A549 (cell line): ENCODE measurements around the gene CACNG5. TPM values are rescaled to one million over a fixed set of nuclear protein-coding genes. Genes with fewer than 3 reads are reported as not detected.

Experiments used
- ATAC-seq, 2 experiments: fragments of 200-7000 bp in 1 of 2; fragments of >200 bp in 1 of 2; cut with Nextera tagmentation in 1 of 2; cut with Tn5 transposase in 1 of 2; 3 replicates each; pipeline versions ENCODE4 v1.8.0 to v1.9.1; 2018 to 2020; ENCODE audit warnings: mild to moderate bottlenecking in 1 of 2, moderate library complexity in 1 of 2
- CTCF ChIA-PET: fragments of 300-600 bp; sonication (Branson Sonifier 250); formaldehyde crosslinking; extraction: SDS; loops from one replicate; lab custom pipeline; 2021; ENCODE audit warnings: antibody characterized with exemption, inconsistent platforms; lab: Yijun Ruan, JAX
- POLR2A ChIA-PET: fragments of 350-600 bp; formaldehyde crosslinking; extraction: SDS; loops from one replicate; lab custom pipeline; 2021; ENCODE audit warnings: antibody characterized with exemption, inconsistent platforms; lab: Yijun Ruan, JAX
- DNase-seq, 2 experiments: peaks; one replicate each; pipeline versions ENCODE4 v3.0.0 to v3.0.0-alpha.2; 2011 to 2016; ENCODE audit warnings: low read depth in 1 of 2, low spot score in 1 of 2
- FAIRE-seq: peaks from 2 replicates; lab custom pipeline; 2011; peaks lifted over from hg19 to GRCh38; lab: Jason Lieb, UNC
- H3K27ac ChIP-seq, 2 experiments: fragments of >200 bp; sonication (Bioruptor Twin); formaldehyde crosslinking; 3 replicates each; pipeline ENCODE4 v1.5.1; 2016 to 2017
- H3K4me1 ChIP-seq: fragments of >200 bp; sonication (Bioruptor Twin); formaldehyde crosslinking; 3 replicates; pipeline ENCODE4 v1.6.1; 2016
- H3K4me2 ChIP-seq: fragments of >200 bp; sonication (Bioruptor Twin); formaldehyde crosslinking; 3 replicates; pipeline ENCODE4 v1.6.1; 2016
- H3K4me3 ChIP-seq: fragments of >200 bp; sonication (Bioruptor Twin); formaldehyde crosslinking; 3 replicates; pipeline ENCODE4 v1.5.1; 2016
- H3K9me3 ChIP-seq: fragments of >200 bp; sonication (Bioruptor Twin); formaldehyde crosslinking; 3 replicates; pipeline ENCODE4 v1.6.1; 2016
- CBX2 ChIP-seq: fragments of 200-600 bp; sonication (generic); IDR thresholded peaks from 2 replicates; pipeline ENCODE4 v1.6.1; 2016; ENCODE audit warnings: low read depth, mild to moderate bottlenecking, borderline replicate concordance
- CHD2 ChIP-seq: fragments of 150-350 bp; IDR thresholded peaks from 2 replicates; pipeline ENCODE4 v1.6.1; 2014; ENCODE audit warnings: low read length; ENCODE audit not compliant: partially characterized antibody
- CHD4 ChIP-seq: fragments of 200-600 bp; sonication (generic); IDR thresholded peaks from 2 replicates; pipeline ENCODE4 v1.6.1; 2016; ENCODE audit warnings: antibody characterized with exemption, mild to moderate bottlenecking, borderline replicate concordance
- EHMT2 ChIP-seq: fragments of 200-600 bp; sonication (generic); IDR thresholded peaks from 2 replicates; pipeline ENCODE4 v1.6.1; 2016; ENCODE audit warnings: antibody characterized with exemption, low read depth, mild to moderate bottlenecking, moderate library complexity
- ELK1 ChIP-seq: fragments of 150-350 bp; IDR thresholded peaks from 2 replicates; pipeline ENCODE4 v1.6.1; 2014; ENCODE audit warnings: low read depth, mild to moderate bottlenecking, low read length
- ESRRA ChIP-seq: fragments of 150-350 bp; IDR thresholded peaks from 2 replicates; pipeline ENCODE4 v1.6.1; 2014; ENCODE audit warnings: mild to moderate bottlenecking, low read length, borderline replicate concordance
- FOSB ChIP-seq: fragments of 250-450 bp; sonication (Bioruptor Pico); IDR thresholded peaks from 2 replicates; pipeline ENCODE4 v1.5.0; 2020; ENCODE audit warnings: mild to moderate bottlenecking, moderate library complexity
- FOSL2 ChIP-seq, 2 experiments: fragments of 450-650 bp in 1 of 2; fragments of >200 bp in 1 of 2; sonication (Bioruptor Twin) in 1 of 2; formaldehyde crosslinking; IDR thresholded peaks; 2 replicates each; pipeline versions ENCODE4 v1.5.0 to v1.6.1; 2016 to 2020; ENCODE audit warnings: mild to moderate bottlenecking in 1 of 2, moderate library complexity in 1 of 2
- HEYL ChIP-seq: fragments of 250-450 bp; sonication (Bioruptor Pico); IDR thresholded peaks from 2 replicates; pipeline ENCODE4 v1.8.0; 2021; ENCODE audit warnings: mild to moderate bottlenecking, moderate library complexity
- HOXB13 ChIP-seq: fragments of 250-450 bp; sonication (Bioruptor Pico); IDR thresholded peaks from 2 replicates; pipeline ENCODE4 v1.5.0; 2020; ENCODE audit warnings: low read depth, mild to moderate bottlenecking, moderate library complexity
- HOXB5 ChIP-seq: fragments of 250-450 bp; sonication (Bioruptor Pico); IDR thresholded peaks from 2 replicates; pipeline ENCODE4 v1.5.0; 2020; ENCODE audit warnings: mild to moderate bottlenecking, moderate library complexity
- JUN ChIP-seq, 2 experiments: fragments of >200 bp; sonication (Bioruptor Twin); formaldehyde crosslinking; IDR thresholded peaks; 2 replicates in 1 of 2; 3 replicates in 1 of 2; pipeline ENCODE4 v1.6.1; 2016 to 2017
- JUNB ChIP-seq: fragments of >200 bp; sonication (Bioruptor Twin); formaldehyde crosslinking; IDR thresholded peaks from 2 replicates; pipeline ENCODE4 v1.6.1; 2016
- KDM1A ChIP-seq: fragments of 200-600 bp; sonication (generic); IDR thresholded peaks from 2 replicates; pipeline ENCODE4 v1.6.1; 2016; ENCODE audit warnings: low read depth, mild to moderate bottlenecking
- MAFK ChIP-seq: fragments of 450-650 bp; IDR thresholded peaks from 2 replicates; pipeline ENCODE4 v1.6.1; 2014; ENCODE audit not compliant: partially characterized antibody
- NFE2L2 ChIP-seq: fragments of 150-350 bp; conservative IDR thresholded peaks from 2 replicates; pipeline ENCODE4 v1.6.1; 2014; ENCODE audit warnings: low read length
- NR3C1 ChIP-seq: fragments of >200 bp; sonication (Bioruptor Twin); formaldehyde crosslinking; IDR thresholded peaks from 3 replicates; pipeline ENCODE4 v1.6.1; 2017
- POLR2A ChIP-seq: IDR thresholded peaks from 2 replicates; pipeline ENCODE4 v1.6.1; 2012; ENCODE audit warnings: mild to moderate bottlenecking, low read length
- POLR2AphosphoS2 ChIP-seq: conservative IDR thresholded peaks from 2 replicates; pipeline ENCODE4 v1.6.1; 2012; ENCODE audit warnings: low read length, improper control_type of control experiment, inconsistent platforms
- RFX5 ChIP-seq: fragments of 450-650 bp; IDR thresholded peaks from 2 replicates; pipeline ENCODE4 v1.7.1; 2014; ENCODE audit warnings: antibody characterized with exemption, mild to moderate bottlenecking, moderate library complexity
- TFCP2L1 ChIP-seq: fragments of 250-450 bp; sonication (Bioruptor Pico); IDR thresholded peaks from 2 replicates; pipeline ENCODE4 v1.5.0; 2021; ENCODE audit warnings: mild to moderate bottlenecking
- ZNF302 ChIP-seq: fragments of 250-450 bp; sonication (Bioruptor Pico); IDR thresholded peaks from 2 replicates; pipeline ENCODE4 v1.9.0; 2021; ENCODE audit warnings: inconsistent platforms, mild to moderate bottlenecking, moderate library complexity
- ZSCAN20 ChIP-seq: fragments of 250-450 bp; sonication (Bioruptor Pico); IDR thresholded peaks from 2 replicates; pipeline ENCODE4 v1.8.0; 2022; ENCODE audit warnings: mild to moderate bottlenecking, moderate library complexity
- WGBS: methylation state at CpG from one replicate; pipeline ENCODE4 v1.1.6; 2017; ENCODE audit errors: missing lambda C conversion rate; 5-methylcytosine and 5-hydroxymethylcytosine counted together
- polyA plus RNA-seq, 4 experiments: library from polyadenylated mRNA; depleted of rRNA in 3 of 4; stranded (reverse); fragments of >200 nt; fragmentation: RNase III in 1 of 4; extraction: RNeasy Plus Mini Kit Qiagen cat#74134 plus additional on column Dnase treatment in 1 of 4; gene quantifications; 2 replicates in 3 of 4; 3 replicates in 1 of 4; pipeline ENCODE4 v1.2.3, GENCODE V29; 2011 to 2017
- TF ChIP-seq, protein P1 (sequence below): IDR thresholded peaks from 2 replicates; pipeline ENCODE4 v1.6.1; 2012; ENCODE audit warnings: low read depth, borderline replicate concordance
- TF ChIP-seq, protein P2 (sequence below): fragments of 250-450 bp; sonication (Bioruptor Pico); IDR thresholded peaks from 2 replicates; pipeline ENCODE4 v1.5.0; 2021; ENCODE audit warnings: mild to moderate bottlenecking, moderate library complexity, borderline replicate concordance
- TF ChIP-seq, protein P3 (sequence below): fragments of 450-650 bp; IDR thresholded peaks from 2 replicates; pipeline ENCODE4 v1.6.1; 2014; ENCODE audit warnings: antibody characterized with exemption
- TF ChIP-seq, protein P4 (sequence below): fragments of >200 bp; sonication (Bioruptor Twin); formaldehyde crosslinking; IDR thresholded peaks from 3 replicates; pipeline ENCODE4 v1.5.1; 2016
- TF ChIP-seq, protein P5 (sequence below): fragments of 250-450 bp; sonication (Bioruptor Pico); IDR thresholded peaks from 2 replicates; pipeline ENCODE4 v1.5.0; 2020; ENCODE audit warnings: low read depth, mild to moderate bottlenecking, moderate library complexity

Gene CACNG5
- polyA plus RNA-seq, 2 of the 4 experiments (the other 2 are of a cell fraction) = 0.09 TPM; not detected in 1

GRCh38 chr17:66849032-66849655 is 14.2 kb downstream of the CACNG5 start:
- POLR2A ChIA-PET = no interaction called here
- no peak overlapping the region for H3K4me3 ChIP-seq
- H3K4me1 ChIP-seq = no peaks in the 10 kb centered on the region
- FAIRE-seq (no peak), ATAC-seq (no peak), DNase-seq (no peak)
- CTCF ChIA-PET = no interaction called here
- 51% methylated on average over 10 of the region's 14 CpGs for WGBS
- H3K27ac ChIP-seq = no peak overlapping the region
- TF ChIP-seq NFE2L2 (no peak), KDM1A (no peak), ZNF302 (CRISPR knock-in tag) (no peak), POLR2AphosphoS2 (no peak), CHD2 (no peak), CHD4 (no peak), TFCP2L1 (CRISPR knock-in tag) (no peak), RFX5 (no peak), POLR2A (no peak), ZSCAN20 (CRISPR knock-in tag) (no peak), CBX2 (no peak), HOXB5 (CRISPR knock-in tag) (no peak), FOSB (CRISPR knock-in tag) (no peak)
- TF ChIP-seq, protein P1, sequence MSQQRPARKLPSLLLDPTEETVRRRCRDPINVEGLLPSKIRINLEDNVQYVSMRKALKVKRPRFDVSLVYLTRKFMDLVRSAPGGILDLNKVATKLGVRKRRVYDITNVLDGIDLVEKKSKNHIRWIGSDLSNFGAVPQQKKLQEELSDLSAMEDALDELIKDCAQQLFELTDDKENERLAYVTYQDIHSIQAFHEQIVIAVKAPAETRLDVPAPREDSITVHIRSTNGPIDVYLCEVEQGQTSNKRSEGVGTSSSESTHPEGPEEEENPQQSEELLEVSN = no peak
- TF ChIP-seq, protein P2, sequence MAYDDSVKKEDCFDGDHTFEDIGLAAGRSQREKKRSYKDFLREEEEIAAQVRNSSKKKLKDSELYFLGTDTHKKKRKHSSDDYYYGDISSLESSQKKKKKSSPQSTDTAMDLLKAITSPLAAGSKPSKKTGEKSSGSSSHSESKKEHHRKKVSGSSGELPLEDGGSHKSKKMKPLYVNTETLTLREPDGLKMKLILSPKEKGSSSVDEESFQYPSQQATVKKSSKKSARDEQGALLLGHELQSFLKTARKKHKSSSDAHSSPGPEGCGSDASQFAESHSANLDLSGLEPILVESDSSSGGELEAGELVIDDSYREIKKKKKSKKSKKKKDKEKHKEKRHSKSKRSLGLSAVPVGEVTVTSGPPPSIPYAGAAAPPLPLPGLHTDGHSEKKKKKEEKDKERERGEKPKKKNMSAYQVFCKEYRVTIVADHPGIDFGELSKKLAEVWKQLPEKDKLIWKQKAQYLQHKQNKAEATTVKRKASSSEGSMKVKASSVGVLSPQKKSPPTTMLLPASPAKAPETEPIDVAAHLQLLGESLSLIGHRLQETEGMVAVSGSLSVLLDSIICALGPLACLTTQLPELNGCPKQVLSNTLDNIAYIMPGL (CRISPR knock-in tag) = no peak
- TF ChIP-seq, protein P3, sequence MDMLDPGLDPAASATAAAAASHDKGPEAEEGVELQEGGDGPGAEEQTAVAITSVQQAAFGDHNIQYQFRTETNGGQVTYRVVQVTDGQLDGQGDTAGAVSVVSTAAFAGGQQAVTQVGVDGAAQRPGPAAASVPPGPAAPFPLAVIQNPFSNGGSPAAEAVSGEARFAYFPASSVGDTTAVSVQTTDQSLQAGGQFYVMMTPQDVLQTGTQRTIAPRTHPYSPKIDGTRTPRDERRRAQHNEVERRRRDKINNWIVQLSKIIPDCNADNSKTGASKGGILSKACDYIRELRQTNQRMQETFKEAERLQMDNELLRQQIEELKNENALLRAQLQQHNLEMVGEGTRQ = no peak
- TF ChIP-seq, protein P4, sequence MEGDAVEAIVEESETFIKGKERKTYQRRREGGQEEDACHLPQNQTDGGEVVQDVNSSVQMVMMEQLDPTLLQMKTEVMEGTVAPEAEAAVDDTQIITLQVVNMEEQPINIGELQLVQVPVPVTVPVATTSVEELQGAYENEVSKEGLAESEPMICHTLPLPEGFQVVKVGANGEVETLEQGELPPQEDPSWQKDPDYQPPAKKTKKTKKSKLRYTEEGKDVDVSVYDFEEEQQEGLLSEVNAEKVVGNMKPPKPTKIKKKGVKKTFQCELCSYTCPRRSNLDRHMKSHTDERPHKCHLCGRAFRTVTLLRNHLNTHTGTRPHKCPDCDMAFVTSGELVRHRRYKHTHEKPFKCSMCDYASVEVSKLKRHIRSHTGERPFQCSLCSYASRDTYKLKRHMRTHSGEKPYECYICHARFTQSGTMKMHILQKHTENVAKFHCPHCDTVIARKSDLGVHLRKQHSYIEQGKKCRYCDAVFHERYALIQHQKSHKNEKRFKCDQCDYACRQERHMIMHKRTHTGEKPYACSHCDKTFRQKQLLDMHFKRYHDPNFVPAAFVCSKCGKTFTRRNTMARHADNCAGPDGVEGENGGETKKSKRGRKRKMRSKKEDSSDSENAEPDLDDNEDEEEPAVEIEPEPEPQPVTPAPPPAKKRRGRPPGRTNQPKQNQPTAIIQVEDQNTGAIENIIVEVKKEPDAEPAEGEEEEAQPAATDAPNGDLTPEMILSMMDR = no peak
- peaks cover 16% of the 10 kb centered on the region; the same call in 2 of the 3 replicates for H3K9me3 ChIP-seq
- H3K4me2 ChIP-seq = no peak overlapping the region

GRCh38 chr17:66849851-66850580 is 15.1 kb downstream of the CACNG5 start:
- Histone ChIP-seq H3K27ac (no peak overlapping the region), H3K9me3 (peaks cover 22% of the 10 kb centered on the region; the same call in 2 of the 3 replicates), H3K4me3 (no peak overlapping the region), H3K4me2 (no peak overlapping the region), H3K4me1 (no peaks in the 10 kb centered on the region)
- 37% methylated on average over 4 of the region's 4 CpGs for WGBS
- ChIA-PET POLR2A (no interaction called here), CTCF (interaction anchor here (1.4 to 1.7 kb wide), 2 partner anchors 14 to 56 kb away, joined by 3 read pairs; no protein-coding TSS in a partner anchor)
- FAIRE-seq (no peak), DNase-seq (no peak), ATAC-seq (no peak)
- TF ChIP-seq ESRRA (no peak), MAFK (no peak), ELK1 (no peak), NR3C1 (no peak), FOSL2 (IDR thresholded peaks at IDR 0.05) (no peak), FOSL2 (CRISPR knock-in tag; IDR thresholded peaks at IDR 0.05) (no peak), HOXB13 (CRISPR knock-in tag) (no peak), EHMT2 (no peak), CHD4 (no peak), HEYL (CRISPR knock-in tag) (no peak), JUN (IDR thresholded peaks at IDR 0.05) (no peak), JUNB (no peak)
- TF ChIP-seq, protein P2 (CRISPR knock-in tag) = no peak
- TF ChIP-seq, protein P5, sequence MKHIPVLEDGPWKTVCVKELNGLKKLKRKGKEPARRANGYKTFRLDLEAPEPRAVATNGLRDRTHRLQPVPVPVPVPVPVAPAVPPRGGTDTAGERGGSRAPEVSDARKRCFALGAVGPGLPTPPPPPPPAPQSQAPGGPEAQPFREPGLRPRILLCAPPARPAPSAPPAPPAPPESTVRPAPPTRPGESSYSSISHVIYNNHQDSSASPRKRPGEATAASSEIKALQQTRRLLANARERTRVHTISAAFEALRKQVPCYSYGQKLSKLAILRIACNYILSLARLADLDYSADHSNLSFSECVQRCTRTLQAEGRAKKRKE (CRISPR knock-in tag) = no peak
